WTC11 (cell line): Measurements from ENCODE around the gene FEM1B.

ENCODE experiments used
- E2F5 ChIP-seq: sonication (generic); formaldehyde crosslinking; IDR thresholded peaks from 2 replicates; pipeline ENCODE4 v1.8.1; 2022; ENCODE audit warnings: mild to moderate bottlenecking, moderate library complexity, missing genetic modification reagents
- FOXK1 ChIP-seq: sonication (generic); formaldehyde crosslinking; IDR thresholded peaks from 2 replicates; pipeline ENCODE4 v1.8.0; 2022; ENCODE audit warnings: mild to moderate bottlenecking, moderate library complexity, missing genetic modification reagents
- GTF2I ChIP-seq: fragments of 250-450 bp; sonication (Bioruptor Pico); conservative IDR thresholded peaks from 2 replicates; pipeline ENCODE4 v1.4.0; 2021; ENCODE audit warnings: mild to moderate bottlenecking
- MAX ChIP-seq: sonication (generic); formaldehyde crosslinking; IDR thresholded peaks from 2 replicates; pipeline ENCODE4 v1.8.0; 2022; ENCODE audit warnings: mild to moderate bottlenecking, missing genetic modification reagents
- NFE2L1 ChIP-seq: sonication (generic); formaldehyde crosslinking; IDR thresholded peaks from 2 replicates; pipeline ENCODE4 v1.8.1; 2023; ENCODE audit warnings: missing genetic modification reagents
- TCF7 ChIP-seq: sonication (generic); formaldehyde crosslinking; IDR thresholded peaks from 2 replicates; pipeline ENCODE4 v1.8.0; 2022; ENCODE audit warnings: mild to moderate bottlenecking, low read depth, missing genetic modification reagents, moderate library complexity
- TP53 ChIP-seq: sonication (generic); formaldehyde crosslinking; IDR thresholded peaks from 2 replicates; pipeline ENCODE4 v1.8.1; 2023; ENCODE audit warnings: mild to moderate bottlenecking, missing genetic modification reagents
- ZNF396 ChIP-seq: fragments of 250-450 bp; sonication (Bioruptor Pico); IDR thresholded peaks from 2 replicates; pipeline ENCODE4 v1.8.0; 2021; ENCODE audit warnings: mild to moderate bottlenecking, moderate library complexity, borderline replicate concordance
- TF ChIP-seq, protein P1 (sequence below): sonication (generic); formaldehyde crosslinking; IDR thresholded peaks from 2 replicates; pipeline ENCODE4 v1.8.0; 2023; ENCODE audit warnings: missing genetic modification reagents
- TF ChIP-seq, protein P2 (sequence below): fragments of 200-600 bp; IDR thresholded peaks from 2 replicates; pipeline ENCODE4 v1.8.0; 2022; ENCODE audit warnings: antibody characterized with exemption
- TF ChIP-seq, protein P3 (sequence below): sonication (generic); formaldehyde crosslinking; IDR thresholded peaks from 2 replicates; pipeline ENCODE4 v1.8.1; 2023; ENCODE audit warnings: mild to moderate bottlenecking, missing genetic modification reagents, moderate library complexity

GRCh38 chr15:68290715-68291114, 13.2 kb downstream of the FEM1B start:
- TF ChIP-seq TCF7 (CRISPR knock-in tag) (no peak), FOXK1 (CRISPR knock-in tag) (no peak), TP53 (CRISPR knock-in tag) (no peak), NFE2L1 (no peak), MAX (no peak), ZNF396 (CRISPR knock-in tag) (no peak), E2F5 (no peak), GTF2I (CRISPR knock-in tag) (no peak)
- TF ChIP-seq, protein P1, sequence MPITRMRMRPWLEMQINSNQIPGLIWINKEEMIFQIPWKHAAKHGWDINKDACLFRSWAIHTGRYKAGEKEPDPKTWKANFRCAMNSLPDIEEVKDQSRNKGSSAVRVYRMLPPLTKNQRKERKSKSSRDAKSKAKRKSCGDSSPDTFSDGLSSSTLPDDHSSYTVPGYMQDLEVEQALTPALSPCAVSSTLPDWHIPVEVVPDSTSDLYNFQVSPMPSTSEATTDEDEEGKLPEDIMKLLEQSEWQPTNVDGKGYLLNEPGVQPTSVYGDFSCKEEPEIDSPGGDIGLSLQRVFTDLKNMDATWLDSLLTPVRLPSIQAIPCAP (CRISPR knock-in tag): no peak
- TF ChIP-seq, protein P2, sequence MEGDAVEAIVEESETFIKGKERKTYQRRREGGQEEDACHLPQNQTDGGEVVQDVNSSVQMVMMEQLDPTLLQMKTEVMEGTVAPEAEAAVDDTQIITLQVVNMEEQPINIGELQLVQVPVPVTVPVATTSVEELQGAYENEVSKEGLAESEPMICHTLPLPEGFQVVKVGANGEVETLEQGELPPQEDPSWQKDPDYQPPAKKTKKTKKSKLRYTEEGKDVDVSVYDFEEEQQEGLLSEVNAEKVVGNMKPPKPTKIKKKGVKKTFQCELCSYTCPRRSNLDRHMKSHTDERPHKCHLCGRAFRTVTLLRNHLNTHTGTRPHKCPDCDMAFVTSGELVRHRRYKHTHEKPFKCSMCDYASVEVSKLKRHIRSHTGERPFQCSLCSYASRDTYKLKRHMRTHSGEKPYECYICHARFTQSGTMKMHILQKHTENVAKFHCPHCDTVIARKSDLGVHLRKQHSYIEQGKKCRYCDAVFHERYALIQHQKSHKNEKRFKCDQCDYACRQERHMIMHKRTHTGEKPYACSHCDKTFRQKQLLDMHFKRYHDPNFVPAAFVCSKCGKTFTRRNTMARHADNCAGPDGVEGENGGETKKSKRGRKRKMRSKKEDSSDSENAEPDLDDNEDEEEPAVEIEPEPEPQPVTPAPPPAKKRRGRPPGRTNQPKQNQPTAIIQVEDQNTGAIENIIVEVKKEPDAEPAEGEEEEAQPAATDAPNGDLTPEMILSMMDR: no peak
- TF ChIP-seq, protein P3, sequence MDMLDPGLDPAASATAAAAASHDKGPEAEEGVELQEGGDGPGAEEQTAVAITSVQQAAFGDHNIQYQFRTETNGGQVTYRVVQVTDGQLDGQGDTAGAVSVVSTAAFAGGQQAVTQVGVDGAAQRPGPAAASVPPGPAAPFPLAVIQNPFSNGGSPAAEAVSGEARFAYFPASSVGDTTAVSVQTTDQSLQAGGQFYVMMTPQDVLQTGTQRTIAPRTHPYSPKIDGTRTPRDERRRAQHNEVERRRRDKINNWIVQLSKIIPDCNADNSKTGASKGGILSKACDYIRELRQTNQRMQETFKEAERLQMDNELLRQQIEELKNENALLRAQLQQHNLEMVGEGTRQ (CRISPR knock-in tag): no peak
